OCI-LY1 (cell line): ENCODE data around the gene HM13.
"Not testable (repeated sequence)": the region's sequence is repeated elsewhere in the genome, so short reads cannot be mapped to it uniquely, and the experiment has no call there.

Experiments
- H2AFZ ChIP-seq: fragments of 200-600 bp; sonication (generic), shearing (Covaris generic); 2 replicates; pipeline ENCODE4 v1.6.0; 2014; ENCODE audit warnings: antibody characterized with exemption, mild to moderate bottlenecking, low read length
- H3F3A ChIP-seq: fragments of 200-600 bp; sonication (generic), shearing (Covaris generic); 2 replicates; pipeline ENCODE4 v1.6.0; 2014; ENCODE audit warnings: mild to moderate bottlenecking, antibody characterized with exemption, low read length, moderate library complexity; ENCODE audit not compliant: insufficient read depth
- H3K27ac ChIP-seq: fragments of 200-600 bp; sonication (generic); 2 replicates; pipeline ENCODE4 v1.5.1; 2014; ENCODE audit warnings: low read length, mixed run types, mild to moderate bottlenecking, low read depth; ENCODE audit not compliant: poor library complexity, severe bottlenecking
- H3K27me3 ChIP-seq: fragments of 200-600 bp; sonication (generic); 2 replicates; pipeline ENCODE4 v1.6.0; 2014; ENCODE audit warnings: antibody characterized with exemption, mild to moderate bottlenecking, low read length, moderate library complexity; ENCODE audit not compliant: insufficient read depth
- H3K36me3 ChIP-seq: fragments of 200-600 bp; sonication (generic); 2 replicates; pipeline ENCODE4 v1.6.1; 2014; ENCODE audit warnings: mild to moderate bottlenecking, antibody characterized with exemption, low read length, moderate library complexity, mixed read lengths; ENCODE audit not compliant: insufficient read depth
- H3K4me1 ChIP-seq: fragments of 200-600 bp; sonication (generic); 2 replicates; pipeline ENCODE4 v1.5.1; 2014; ENCODE audit warnings: mild to moderate bottlenecking, low read length, moderate library complexity; ENCODE audit not compliant: insufficient read depth, severe bottlenecking
- H3K4me2 ChIP-seq: fragments of 200-600 bp; sonication (generic), shearing (Covaris generic); 2 replicates; pipeline ENCODE4 v1.6.1; 2014; ENCODE audit warnings: low read length
- H3K4me3 ChIP-seq: fragments of 200-600 bp; sonication (generic); 2 replicates; pipeline ENCODE4 v1.5.1; 2014; ENCODE audit warnings: low read length, low read depth, mild to moderate bottlenecking, mixed read lengths; ENCODE audit not compliant: poor library complexity, severe bottlenecking
- H3K79me2 ChIP-seq: fragments of 200-600 bp; shearing (Covaris generic); 2 replicates; pipeline ENCODE4 v1.6.1; 2016; ENCODE audit warnings: mixed run types, low read length, mixed read lengths; ENCODE audit not compliant: insufficient read depth
- H3K9ac ChIP-seq: fragments of 200-600 bp; sonication (generic), shearing (Covaris generic); 2 replicates; pipeline ENCODE4 v1.6.1; 2014; ENCODE audit warnings: mild to moderate bottlenecking, low read length, mixed read lengths
- H3K9me2 ChIP-seq: fragments of 200-600 bp; sonication (generic), shearing (Covaris generic); 2 replicates; pipeline ENCODE4 v1.6.1; 2014; ENCODE audit warnings: low read depth, mild to moderate bottlenecking, low read length, mixed read lengths
- H3K9me3 ChIP-seq: fragments of 200-600 bp; shearing (Covaris generic); 2 replicates; pipeline ENCODE4 v1.6.1; 2014; ENCODE audit warnings: low read length, mixed read lengths
- H4K20me1 ChIP-seq: fragments of 200-600 bp; sonication (generic), shearing (Covaris generic); 2 replicates; pipeline ENCODE4 v1.6.0; 2016; ENCODE audit warnings: mild to moderate bottlenecking, low read length; ENCODE audit not compliant: insufficient read depth
- CTCF ChIP-seq: fragments of 200-600 bp; sonication (generic), shearing (Covaris generic); IDR thresholded peaks from 2 replicates; pipeline ENCODE4 v1.5.1; 2017; ENCODE audit warnings: mild to moderate bottlenecking, antibody characterized with exemption, low read length, moderate library complexity, mixed read lengths
- EZH2 ChIP-seq: fragments of 200-600 bp; sonication (generic), shearing (Covaris generic); IDR thresholded peaks from 2 replicates; pipeline ENCODE4 v1.8.0; 2017; ENCODE audit warnings: borderline replicate concordance, mixed run types, mild to moderate bottlenecking, antibody characterized with exemption, low read length, moderate library complexity, mixed read lengths

The HM13 gene

GRCh38 chr20:31516651-31517050 lies 2.4 kb downstream of the HM13 start:
- Histone ChIP-seq H3K4me3 (no peak overlapping the region), H3K4me1 (peaks cover 27% of the 10 kb centered on the region), H3K4me2 (peak overlapping the region; percentile 86; the same call in 1 of the 2 replicates), H4K20me1 (no peaks in the 10 kb centered on the region), H3K9me3 (no peaks in the 10 kb centered on the region), H3K9ac (no peak overlapping the region; the same call in 1 of the 2 replicates), H3K27me3 (no peaks in the 10 kb centered on the region), H3K36me3 (peaks cover 26% of the 10 kb centered on the region; the same call in 1 of the 2 replicates), H2AFZ (no peak overlapping the region), H3K9me2 (no peaks in the 10 kb centered on the region), H3K79me2 (peaks cover 28% of the 10 kb centered on the region), H3F3A (no peaks in the 10 kb centered on the region), H3K27ac (no peak overlapping the region)
- no peak for TF ChIP-seq EZH2
- TF ChIP-seq CTCF = no peak

GRCh38 chr20:31517373-31517772 lies 3.1 kb downstream of the HM13 start:
- Histone ChIP-seq H3K27ac (no peak overlapping the region), H3K9ac (no peak overlapping the region), H3K4me3 (no peak overlapping the region), H3K9me3 (no peaks in the 10 kb centered on the region), H3K79me2 (peaks cover 28% of the 10 kb centered on the region), H3K9me2 (no peaks in the 10 kb centered on the region), H3F3A (no peaks in the 10 kb centered on the region), H3K36me3 (peaks cover 26% of the 10 kb centered on the region; the same call in 1 of the 2 replicates), H3K27me3 (no peaks in the 10 kb centered on the region), H3K4me2 (no peak overlapping the region), H3K4me1 (peaks cover 27% of the 10 kb centered on the region), H2AFZ (no peak overlapping the region), H4K20me1 (no peaks in the 10 kb centered on the region)
- TF ChIP-seq CTCF = no peak
- no peak for TF ChIP-seq EZH2

- H3K9me3 ChIP-seq, H3K4me2 ChIP-seq, H3F3A ChIP-seq, H3K9ac ChIP-seq, H4K20me1 ChIP-seq, H2AFZ ChIP-seq, H3K4me3 ChIP-seq, H3K9me2 ChIP-seq, H3K27me3 ChIP-seq, H3K27ac ChIP-seq: not testable (repeated sequence)
- peaks cover 11% of the 10 kb centered on the region for H3K79me2 ChIP-seq
- H3K4me1 ChIP-seq = peaks cover 11% of the 10 kb centered on the region
- H3K36me3 ChIP-seq = peaks cover 45% of the 10 kb centered on the region; the same call in 1 of the 2 replicates
Observed at GRCh38 chr20:31521267-31521666, 7.0 kb downstream of the HM13 start.

- H2AFZ ChIP-seq = no peak overlapping the region
- H3K27me3 ChIP-seq = no peaks in the 10 kb centered on the region
- no peaks in the 10 kb centered on the region for H4K20me1 ChIP-seq
- no peaks in the 10 kb centered on the region for H3F3A ChIP-seq
- H3K9ac ChIP-seq = no peak overlapping the region
- no peaks in the 10 kb centered on the region for H3K9me2 ChIP-seq
- H3K36me3 ChIP-seq = peaks cover 46% of the 10 kb centered on the region
- TF ChIP-seq CTCF (no peak), EZH2 (no peak)
- H3K79me2 ChIP-seq = 0 out of 2 replicates have a peak, but pooled peaks cover 3% of the 10 kb centered on the region
- H3K4me2 ChIP-seq = no peak overlapping the region
- H3K27ac ChIP-seq = no peak overlapping the region
- no peak overlapping the region for H3K4me3 ChIP-seq
- no peaks in the 10 kb centered on the region for H3K9me3 ChIP-seq
- H3K4me1 ChIP-seq = no peaks in the 10 kb centered on the region
Observed at GRCh38 chr20:31522731-31523130, 8.5 kb downstream of the HM13 start.
